ENCODE data around the gene TNS3.

TNS3 gene

GRCh38 chr7:47303695-47304453 is 278.0 kb downstream of the TNS3 start:
- DNase-seq (ENCODE audit: low spot score): no peak

- DNase-seq (ENCODE audit: low spot score): no peak
These were observed 278.8 kb downstream of the TNS3 start for GRCh38 chr7:47303014-47303694.

DNA sequence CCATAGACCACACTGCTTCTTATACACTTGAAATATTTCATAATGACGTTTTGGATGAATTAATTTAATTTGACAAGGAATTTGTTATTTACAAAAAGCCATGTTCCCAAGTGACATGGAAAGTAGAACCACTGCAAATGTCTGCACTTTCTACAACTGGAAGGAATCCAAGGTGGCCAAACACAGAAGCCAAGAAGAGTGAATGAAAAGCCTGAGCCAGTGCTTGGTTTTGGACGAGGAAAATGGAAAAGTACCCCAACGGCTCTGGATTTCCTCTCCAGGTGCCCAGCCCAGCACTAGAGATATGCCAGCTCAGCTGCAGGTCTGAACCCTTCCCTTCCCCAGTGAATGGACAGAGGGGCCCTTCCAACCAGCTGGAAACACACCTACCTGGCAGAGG is 279.4 kb downstream of the TNS3 start:
- DNase-seq (ENCODE audit: low spot score): no peak

DNA sequence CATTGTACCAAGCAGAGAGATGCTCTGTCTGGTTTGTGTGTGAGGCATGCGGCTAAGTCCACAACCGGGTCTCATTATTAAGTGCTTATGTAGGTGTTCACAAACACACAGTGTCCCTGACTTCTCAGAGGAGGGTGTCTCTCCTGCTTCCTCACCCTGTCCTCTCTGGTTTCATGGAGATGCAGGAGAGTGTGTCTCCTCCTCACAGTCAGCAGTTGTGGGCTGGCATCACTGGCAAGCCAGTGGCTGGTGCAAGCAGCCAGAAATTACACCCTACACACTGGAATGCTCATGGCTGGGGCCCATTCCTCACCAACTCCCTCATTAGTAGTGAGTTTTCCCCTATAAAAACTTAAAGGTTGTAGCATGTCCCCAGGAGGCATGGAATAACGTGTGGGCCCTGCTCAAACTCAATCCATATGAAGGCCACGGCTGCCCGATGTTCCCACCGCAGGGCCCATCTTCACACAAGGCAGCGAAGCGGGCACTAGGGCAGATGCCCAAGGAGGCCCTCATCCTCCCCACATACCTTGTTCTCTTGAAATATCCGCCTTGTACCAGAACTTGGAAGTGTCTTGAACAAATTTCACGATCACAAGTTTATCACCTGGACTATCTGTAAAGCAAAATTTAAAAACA is 280.1 kb downstream of the TNS3 start:
- DNase-seq (ENCODE audit: low spot score): no peak

- DNase-seq (ENCODE audit: low spot score): no peak
These were observed 280.8 kb downstream of the TNS3 start for GRCh38 chr7:47301105-47301477.

- no peak for DNase-seq (ENCODE audit: low spot score)
These were observed 281.3 kb downstream of the TNS3 start for GRCh38 chr7:47300472-47301104.

DNA sequence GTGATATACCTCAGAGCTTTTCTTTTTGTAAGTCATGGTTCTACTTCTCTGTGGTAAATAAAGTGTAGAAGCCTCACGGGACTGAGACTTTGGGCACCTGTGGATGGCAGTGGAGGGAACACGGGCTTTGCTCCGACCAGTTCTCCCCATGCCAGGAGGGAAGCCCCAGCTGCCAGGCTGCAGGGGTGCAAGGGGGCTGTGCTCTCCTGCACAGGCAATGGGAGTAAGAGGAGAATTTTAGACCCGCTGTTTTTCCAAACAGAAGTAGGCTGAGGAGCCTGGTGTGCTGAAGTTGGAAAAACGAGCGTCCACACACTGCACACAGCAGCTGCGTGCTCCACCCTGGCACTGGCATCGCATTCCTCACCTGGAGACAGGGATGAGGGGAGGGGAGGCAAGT is 282.4 kb downstream of the TNS3 start:
- no peak for DNase-seq (ENCODE audit: low spot score)

GRCh38 chr7:47298636-47299035 is 283.3 kb downstream of the TNS3 start:
- DNase-seq (ENCODE audit: low spot score): no peak

DNA sequence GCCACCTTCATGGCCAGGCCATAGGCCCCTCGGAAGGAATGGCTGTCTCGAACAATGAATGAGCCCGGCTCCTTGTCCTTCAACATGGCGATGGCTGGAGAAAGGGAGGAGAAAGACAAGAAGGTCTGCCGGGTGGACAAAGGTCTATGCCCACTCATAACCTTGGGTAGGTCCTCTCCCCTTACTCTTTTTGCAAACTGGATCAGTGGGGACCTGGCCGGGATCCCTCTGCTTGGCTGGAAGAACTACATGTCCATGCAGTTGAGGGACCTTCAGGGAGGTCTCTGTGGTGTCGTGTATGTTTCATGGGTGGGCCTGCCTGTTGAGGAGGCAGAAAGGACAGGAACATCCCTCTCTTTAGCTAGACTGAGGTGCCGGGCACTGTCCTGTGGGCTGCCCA is 284.8 kb downstream of the TNS3 start:
- DNase-seq (ENCODE audit: low spot score): no peak

- no peak for DNase-seq (ENCODE audit: low spot score)
These were observed 286.3 kb downstream of the TNS3 start for GRCh38 chr7:47295606-47296005.

DNA sequence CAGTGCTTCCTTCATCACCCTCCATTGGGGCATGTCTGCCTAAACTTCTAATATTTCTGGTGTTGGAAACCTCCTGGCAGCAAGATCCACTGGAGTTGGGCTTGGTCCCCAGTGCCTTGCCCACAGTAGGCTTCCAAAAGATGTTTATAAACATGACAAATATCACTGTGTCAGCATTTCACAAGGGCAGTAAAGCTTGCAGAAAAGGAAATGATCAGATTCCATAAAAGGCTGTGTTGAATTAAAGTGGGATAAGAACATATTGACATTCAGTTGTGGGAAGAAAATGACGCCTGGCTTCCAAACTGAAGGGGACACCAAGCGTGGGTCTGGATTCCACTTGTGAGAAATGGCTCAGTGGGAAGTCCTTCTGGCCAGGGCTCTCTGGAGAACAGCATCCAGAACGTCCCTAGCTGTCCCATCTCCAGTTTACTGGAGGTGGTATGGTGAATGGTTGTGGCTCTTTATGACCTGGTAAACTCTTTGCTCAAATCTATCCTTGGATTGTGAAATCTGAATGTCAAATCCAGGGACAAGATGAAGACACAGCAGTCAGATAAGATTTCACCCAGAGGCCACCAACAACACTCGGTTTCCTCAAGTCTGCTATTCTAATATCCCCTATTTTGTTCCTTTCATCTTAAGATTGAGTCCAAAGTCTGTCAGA is 287.2 kb downstream of the TNS3 start:
- DNase-seq (ENCODE audit: low spot score): no peak

GRCh38 chr7:47293884-47294555 is 287.9 kb downstream of the TNS3 start:
- no peak for DNase-seq (ENCODE audit: low spot score)

DNA sequence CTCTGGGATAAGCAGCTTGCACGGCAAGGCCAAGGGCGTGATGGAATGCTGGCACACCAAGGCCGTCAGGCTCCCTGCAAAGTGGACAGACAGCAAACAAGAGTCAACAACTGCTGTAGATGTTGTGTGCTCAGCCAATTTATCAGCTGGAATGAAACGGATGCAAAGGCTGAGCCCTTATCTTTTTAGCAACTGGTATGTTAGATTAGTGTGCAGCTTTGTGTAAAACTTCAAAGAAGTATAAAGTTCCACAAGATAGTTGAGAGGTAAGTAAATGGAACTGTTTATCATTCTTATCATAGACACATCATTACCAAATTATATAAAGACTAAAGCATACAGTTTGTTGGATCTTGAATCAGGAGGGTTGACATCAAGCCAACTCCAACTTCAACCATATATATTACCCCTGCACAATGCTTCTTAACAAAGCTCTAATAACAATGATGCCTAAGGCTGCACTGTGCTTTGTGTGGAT is 289.0 kb downstream of the TNS3 start:
- DNase-seq (ENCODE audit: low spot score): no peak

- DNase-seq (ENCODE audit: low spot score): no peak
These were observed 290.3 kb downstream of the TNS3 start for GRCh38 chr7:47291461-47292081.

DNA sequence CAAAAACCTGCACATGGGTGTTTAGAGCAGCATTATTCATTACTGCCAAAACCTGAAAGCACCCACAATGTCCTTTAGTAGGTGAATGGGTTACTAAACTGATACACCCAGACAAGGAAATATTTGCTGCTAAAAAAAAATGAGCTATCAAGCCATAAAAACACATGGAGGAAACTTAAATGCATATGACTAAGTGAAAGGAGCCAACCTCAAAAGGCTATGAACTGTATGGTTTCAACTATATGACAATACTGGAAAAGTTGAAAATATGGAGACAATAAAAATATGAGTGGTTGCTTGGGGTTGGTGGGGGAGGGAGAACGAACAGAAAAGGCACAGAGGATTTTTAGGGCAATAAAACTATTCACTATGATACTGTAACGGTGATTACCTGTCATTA is 291.0 kb downstream of the TNS3 start:
- no peak for DNase-seq (ENCODE audit: low spot score)

- no peak for DNase-seq (ENCODE audit: low spot score)
These were observed 291.4 kb downstream of the TNS3 start for GRCh38 chr7:47290466-47290865.

GRCh38 chr7:47288060-47288459 is 293.9 kb downstream of the TNS3 start:
- DNase-seq (ENCODE audit: low spot score): no peak

DNA sequence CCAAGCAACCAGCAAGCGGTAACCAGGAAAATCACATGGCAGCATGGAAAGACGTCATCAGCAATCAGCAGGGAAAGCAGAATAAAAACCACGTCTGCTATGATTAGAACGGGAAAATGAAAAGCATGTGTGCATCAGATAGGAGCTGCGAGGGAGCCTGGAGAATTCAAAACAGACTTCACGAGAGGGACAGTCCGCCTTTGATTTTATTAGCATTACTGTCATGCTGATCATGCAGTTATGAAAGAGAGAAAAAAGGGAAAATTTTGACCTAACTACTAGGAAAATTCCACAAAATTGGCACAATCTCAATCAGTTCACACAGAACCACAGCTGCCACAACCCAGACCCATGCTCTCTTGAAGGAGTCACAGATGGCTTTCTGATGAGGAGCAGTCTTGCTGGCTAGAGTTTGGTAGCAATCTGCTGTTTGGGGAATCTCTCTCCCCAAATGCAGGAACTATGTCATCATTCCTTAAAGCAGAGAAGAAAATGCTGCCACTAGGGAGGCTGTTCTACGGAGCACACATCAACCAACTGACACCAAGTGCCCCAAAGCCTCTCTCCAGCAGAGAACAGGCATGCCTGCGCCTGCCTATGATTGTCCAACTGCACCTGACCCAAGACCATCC is 295.9 kb downstream of the TNS3 start:
- DNase-seq (ENCODE audit: low spot score): no peak

GRCh38 chr7:47284691-47285635 is 296.9 kb downstream of the TNS3 start:
- DNase-seq (ENCODE audit: low spot score): no peak

All from left forelimb (tissue), 1 donor.